GM18520 (cell line): ENCODE data around the gene SLC38A10.

Experiments used
- ATAC-seq: cut with Tn5 transposase; IDR thresholded peaks from one replicate; pipeline ENCODE4 v1.9.1; 2021; ENCODE audit not compliant: unreplicated experiment

Gene SLC38A10

DNA sequence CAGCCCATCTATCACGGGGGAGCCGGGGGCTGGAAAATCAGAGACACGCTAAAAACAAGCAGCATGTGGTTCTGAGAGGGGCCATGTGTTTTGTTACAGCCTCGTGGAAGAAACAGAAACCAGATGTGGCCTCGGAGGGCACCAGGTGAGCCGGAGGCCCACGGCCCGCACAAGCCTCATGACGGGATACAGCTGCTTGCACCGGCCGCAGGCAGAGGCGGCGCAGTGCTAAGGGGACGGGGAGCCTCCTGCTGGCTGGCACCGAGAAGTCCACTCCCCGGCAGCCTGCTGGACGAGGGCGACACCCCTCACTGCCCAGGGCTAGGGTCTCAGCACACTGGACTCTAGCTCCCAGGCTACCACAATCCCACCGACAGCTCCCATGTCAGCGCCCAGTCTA lies 36.8 kb downstream of the SLC38A10 start:
- no peak for ATAC-seq

DNA sequence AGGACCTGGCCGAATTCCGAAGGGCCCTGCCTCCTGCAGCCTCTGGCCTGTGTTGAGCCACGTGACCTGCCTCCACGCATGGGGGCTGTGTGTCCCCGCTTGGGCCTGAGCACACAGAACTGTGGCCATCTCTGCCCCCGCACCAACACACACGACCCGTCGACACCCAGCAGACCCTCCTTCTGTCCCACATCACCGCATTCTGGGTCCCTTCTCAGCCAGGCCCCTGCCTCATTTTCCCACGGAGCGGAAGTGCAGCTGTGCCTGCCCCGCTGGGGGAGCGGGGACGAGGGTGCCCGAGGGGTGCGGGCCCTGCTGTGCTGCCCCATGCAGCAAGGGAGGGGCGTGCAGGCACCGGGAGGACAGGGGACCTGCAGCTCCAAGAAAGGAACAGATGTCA lies 37.6 kb downstream of the SLC38A10 start:
- ATAC-seq: no peak

DNA sequence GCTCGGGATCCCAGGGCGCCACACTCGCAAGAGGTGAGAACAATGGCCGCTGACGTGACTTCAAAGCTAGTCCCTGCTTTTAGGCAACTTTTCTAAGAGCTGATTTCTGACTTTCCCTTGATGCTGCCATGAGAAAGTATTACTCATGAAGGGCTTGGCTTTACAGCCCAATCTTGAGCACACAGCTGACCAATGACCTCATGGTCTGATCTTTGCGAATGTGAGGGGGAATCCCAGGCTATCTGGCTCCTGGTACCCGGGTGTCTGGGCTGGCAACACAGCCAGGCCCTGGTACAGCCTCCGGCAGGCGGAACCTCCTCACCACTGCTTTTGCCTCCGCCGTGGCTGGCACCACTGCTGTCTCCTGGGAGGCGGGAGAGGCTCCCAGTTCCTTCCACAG lies 38.5 kb downstream of the SLC38A10 start:
- no peak for ATAC-seq

DNA sequence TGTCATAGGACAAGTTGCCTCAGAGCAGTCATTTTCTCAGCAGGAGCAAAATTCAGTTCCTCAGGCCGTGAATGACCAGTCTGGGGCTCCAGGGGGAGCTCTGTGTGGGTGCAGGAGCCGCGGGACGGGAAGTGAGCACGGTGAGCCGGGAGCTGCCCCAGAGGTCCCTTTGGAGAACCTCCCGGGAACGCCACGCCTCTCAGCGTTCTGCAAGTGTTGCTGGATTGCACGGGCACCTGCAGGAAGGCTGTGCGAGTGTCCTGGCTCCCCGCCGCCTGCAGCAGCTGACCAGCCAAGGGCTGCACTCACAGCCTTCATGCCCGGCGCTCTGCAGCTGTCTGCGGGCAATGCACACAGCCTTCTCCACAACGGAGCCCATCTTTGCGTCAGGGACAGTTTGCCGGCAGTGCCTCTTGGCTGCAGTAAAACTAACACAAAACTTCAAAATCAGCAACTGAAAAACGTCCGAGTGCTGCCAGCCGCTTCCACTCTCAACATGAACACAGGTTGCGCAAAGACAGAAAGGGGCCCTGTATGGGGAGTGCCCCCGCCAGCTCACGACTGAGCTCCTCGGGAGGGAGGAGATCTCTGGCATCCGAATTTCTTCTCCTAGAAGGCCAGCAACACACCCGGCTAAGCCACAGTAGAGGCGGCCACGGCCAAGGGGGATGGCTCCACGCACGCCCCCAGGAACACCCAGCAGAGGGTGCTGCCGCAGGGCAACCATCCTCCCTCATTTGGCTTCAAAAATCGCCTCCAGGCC lies 40.0 kb downstream of the SLC38A10 start:
- no peak for ATAC-seq

DNA sequence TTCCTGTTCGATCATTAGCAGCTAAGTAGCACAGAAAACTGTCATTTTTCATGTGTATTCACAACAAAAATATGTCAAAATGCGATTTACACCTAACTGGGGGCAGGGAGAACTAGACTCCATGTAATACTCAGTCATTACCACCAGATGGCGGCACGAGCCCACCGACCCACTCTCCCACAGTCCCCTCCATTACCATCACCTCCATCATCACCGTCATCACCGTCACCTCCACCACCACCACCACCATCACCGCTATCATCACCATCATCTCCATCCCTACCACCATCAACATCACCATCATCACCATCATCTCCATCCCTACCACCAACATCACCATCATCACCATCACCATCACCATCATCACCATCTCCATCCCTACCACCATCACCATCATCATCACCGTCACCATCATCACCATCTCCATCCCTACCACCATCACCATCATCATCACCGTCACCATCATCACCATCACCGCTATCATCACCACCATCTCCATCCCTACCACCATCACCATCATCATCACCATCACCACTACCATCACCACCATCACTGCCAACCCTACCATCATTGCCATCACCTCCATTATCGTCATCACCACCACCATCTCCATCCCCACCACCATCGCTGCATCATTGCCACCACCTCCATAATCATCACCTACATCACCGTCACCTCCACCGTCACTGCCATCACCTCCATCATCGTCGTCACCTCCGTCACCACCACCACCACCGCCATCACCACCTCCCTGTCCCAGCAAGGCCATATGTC lies 41.6 kb downstream of the SLC38A10 start:
- ATAC-seq: no peak

DNA sequence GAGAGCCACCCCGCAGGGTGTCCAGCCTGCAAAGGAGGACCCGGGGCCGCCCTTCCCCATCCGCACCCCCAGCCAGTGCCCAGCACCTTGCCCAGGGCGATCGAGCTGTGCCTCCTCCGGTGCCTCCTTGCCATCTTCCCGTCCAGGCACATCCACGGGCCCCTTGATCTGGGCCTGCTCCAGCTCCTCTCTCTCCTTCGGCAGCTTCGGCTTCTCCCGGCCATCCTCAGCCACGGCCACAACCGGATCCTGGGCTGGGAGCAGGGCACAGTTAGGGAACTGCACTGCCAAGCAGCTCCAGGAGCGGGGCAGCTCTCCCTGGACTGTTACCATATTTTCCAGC lies 42.1 kb downstream of the SLC38A10 start:
- no peak for ATAC-seq

DNA sequence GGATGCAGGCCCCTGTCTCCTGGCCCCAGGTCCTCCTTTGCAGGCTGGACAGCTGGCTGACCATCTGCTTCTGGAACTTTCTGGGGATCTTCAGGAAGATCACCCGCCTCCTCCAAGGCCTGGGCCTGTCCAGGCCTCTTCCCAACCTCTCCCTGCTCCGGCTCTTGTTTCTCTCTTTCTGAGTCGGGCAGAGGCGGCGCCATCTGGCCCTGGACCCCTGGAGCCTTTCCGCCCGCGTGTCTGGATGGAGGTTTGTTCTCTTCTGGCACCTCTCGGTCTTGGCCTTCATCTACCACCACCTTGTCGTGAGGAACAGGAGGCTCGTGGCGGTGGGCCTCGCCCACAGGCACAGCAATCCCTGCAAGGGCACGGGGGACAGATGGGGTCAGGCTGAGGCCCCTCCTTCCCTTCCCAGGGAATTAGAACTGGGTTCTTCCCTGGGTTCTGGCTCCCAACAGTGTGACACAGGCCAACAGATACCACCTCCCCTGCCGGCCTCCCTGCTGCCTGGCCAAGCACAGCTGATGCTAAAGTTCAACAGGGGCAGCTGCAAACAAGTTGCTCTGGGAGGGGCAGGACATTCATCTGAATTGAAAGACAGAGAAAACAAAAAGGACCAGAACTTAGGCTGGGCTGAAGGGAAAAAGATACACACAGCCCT lies 42.7 kb downstream of the SLC38A10 start:
- no peak for ATAC-seq

DNA sequence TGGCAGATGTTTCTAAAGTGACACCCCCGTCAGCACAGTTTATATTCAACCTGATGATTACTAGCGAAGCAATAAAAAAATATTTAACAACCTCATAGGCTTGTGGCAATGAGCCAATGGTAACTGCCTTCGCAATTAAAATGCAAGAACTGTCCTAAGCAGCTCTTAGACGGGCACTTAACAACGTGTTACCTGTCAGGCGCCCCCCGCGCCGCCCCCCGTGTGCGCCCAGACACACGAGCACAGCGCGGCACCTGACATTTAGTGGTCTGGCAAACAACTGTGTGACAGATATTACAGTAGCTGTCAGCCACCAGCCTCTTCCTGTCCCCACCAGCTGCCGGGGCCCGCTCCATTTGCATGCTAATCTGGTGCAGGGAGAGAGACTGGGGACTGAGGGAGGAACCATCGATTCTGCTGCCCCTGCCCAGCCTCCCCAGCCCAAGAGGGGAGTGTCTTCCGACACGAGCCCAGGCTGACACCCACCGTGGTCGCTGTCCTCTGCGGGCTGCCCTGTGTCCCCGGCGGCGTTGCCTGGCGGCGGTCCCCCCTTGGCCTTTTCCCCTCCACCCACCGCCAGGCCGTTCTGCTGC lies 43.3 kb downstream of the SLC38A10 start:
- ATAC-seq: no peak

DNA sequence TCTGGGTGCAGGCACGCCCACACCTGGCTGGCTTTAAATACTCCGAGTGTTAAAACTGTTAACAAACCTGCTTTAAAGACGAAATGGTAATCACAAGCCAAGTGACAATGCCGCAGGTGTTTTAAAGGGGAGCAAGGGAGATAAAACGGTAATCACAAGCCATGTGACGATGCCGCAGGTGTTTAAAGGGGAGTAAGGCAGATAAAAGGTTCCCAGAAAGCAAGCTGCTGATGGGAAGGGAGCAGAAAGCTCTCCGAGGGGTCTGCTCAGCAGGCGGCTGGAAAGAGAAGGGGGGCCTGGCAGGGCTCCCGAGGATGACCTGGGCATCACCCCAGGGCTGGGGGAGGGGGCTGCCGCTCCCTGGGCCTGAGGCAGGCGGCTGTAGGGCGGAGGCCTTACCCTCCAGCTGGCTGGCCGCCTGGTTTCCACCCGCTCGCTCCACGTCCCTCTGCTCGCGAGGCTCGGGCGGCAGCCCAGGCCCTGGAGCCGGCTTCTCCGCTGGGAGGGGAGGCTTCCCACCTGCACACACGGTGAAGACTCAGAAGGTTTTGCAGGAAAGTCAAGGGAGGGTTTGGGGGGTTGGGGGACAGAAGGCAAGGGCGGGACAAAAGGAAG lies 43.9 kb downstream of the SLC38A10 start:
- no peak for ATAC-seq

DNA sequence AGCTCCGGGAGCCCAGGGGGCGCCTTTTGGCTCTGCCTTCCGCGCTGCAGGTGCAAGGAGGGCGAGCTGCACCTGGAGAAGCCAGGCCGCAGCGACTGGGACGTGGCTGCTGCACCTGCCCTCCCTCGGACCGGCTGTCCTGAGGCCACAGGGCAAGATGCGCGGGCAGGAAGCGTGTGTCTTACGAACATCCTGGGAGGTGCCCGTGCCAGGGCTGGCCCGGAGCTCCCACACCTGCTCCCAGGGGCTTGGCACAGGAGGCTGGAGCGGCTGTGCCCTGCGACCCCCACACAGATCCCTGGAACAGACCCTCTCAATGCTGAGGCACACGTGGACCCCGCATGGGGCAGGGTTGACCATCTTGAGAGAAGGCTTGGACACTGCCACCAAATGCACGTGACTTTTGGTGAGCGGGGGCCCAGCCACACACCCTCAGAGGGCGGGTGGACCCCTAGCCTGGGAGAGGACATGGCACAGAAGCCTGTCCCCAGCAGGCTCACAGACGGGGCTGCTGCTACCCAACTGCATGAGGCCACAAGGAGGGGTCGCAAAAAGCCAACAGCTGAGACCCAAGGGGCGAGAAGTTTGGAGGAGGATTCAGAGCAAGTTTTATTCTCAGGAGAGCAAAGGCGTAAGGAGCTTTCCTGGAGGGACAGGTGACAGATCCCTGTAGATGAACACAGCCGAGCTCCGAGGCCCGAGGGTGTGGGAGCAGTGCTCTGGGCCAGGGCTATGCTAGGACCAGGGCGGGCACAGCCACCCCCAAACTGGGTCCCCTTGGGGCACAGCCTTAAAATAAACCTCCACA lies 44.6 kb downstream of the SLC38A10 start:
- no peak for ATAC-seq

DNA sequence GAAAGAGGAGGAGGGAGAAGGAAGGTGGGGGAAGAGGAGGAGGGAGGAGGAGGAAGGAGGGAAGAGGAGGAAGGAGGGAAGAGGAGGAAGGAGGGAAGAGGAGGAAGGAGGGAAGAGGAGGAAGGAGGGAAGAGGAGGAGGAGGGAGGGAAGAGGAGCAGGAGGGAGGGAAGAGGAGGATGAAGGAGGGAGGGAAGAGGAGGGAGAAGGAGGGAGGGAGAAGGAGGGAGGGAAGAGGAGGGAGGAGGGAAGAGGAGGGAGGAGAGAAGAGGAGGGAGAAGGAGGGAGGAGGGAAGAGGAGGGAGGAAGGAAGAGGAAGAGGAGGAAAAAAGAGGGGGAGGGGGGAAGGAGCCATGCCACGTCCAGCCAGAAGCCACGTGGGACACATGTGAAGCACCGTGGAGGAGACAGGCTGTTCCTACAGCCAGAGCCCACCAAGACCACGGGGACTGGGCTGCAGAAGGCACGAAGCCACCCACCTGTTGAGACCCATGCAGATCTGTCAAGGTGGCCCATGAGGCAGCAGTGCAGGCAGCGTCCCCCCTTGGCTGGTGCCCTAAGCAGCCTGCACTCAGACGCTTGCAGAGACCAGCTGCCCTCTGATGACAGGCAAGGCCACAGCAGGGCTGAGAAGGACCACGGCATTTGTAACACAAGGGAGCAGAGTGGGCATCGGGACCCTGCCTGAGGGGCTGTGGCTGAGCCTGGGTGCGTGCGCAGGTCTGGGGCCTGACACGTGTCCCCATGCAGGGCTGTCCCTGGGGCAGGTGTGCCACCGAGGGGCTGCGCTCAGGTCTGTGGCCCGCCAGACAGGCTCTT lies 45.7 kb downstream of the SLC38A10 start:
- no peak for ATAC-seq

DNA sequence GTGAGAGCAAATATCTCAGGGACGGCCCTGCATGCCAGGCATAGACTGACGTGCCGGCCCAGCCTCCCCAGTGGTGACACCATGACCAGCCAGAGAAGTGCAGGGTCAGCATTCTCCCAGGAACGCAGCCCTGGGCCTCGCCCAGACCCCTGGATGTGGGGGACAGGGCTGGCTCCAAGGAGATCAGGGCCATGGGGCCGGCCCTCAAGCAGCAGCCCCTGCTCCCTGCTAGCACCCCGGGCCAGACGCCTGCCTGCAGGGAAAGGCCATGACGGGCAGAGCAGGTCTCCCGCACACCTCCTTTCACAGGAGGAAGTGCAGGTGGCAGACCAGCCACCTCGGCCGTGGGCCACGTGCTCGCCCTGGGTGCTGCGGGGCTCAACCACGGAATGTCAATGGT lies 46.5 kb downstream of the SLC38A10 start:
- no peak for ATAC-seq

DNA sequence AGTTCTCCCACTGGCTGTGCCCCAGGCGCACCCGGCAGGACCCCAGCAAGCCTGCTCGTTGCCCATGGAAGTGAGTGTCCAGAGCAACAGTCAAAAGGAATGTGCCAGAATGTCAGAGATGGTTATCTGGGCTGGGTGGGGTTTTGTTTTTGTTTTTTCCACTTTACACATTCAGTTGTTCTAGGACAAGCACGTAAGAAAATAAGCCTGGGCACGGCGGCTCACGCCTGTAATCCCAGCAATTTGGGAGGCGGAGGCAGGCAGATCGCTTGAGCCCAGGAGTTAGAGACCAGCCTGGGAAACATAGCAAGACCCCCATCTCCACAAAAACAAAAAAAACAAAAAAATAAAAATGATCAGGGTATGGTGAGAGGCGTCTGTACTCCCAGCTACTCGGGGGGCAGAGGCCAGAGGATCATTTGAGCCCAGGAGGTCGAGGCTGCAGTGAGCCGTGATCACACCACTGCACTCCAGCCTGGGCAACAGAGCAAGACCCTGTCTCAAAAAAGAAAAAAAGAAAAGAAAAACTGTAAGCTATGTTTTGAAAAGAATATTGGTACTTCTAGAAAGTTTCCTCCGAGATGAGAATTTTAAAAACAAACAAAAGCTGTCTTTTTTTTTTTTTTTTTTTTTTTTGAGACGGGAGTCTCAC lies 47.6 kb downstream of the SLC38A10 start:
- no peak for ATAC-seq

DNA sequence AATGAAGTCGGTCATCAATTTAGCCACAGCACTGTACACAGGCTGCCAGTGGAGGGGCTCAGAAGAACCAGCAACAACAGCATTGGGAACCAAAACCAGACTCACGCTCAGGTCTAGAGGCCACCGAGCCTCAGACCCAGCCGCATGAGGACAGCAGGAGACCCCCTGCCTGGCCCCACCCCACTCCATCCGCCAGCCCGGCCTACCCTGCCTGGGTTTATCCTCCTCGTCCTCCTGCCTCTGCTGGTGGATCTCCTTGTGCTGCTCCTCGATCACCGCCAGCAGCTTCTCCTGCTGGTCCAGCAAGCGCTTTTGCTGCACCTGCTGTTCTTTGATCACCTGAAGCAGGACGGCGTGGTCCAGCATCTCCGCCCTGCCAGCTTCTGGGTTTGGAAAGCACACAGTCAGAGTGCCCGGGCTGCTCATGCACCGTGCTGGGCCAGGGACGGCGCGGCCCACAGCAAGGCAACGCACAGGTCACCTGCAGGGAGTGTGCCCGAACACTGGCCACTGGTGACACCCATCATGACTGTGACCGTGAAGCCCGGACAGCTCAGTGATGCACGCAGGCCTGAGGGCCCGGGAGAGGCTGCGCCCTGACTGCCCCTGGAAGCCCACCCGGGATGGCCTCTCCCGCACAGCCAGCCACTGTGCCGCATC lies 48.3 kb downstream of the SLC38A10 start:
- no peak for ATAC-seq

DNA sequence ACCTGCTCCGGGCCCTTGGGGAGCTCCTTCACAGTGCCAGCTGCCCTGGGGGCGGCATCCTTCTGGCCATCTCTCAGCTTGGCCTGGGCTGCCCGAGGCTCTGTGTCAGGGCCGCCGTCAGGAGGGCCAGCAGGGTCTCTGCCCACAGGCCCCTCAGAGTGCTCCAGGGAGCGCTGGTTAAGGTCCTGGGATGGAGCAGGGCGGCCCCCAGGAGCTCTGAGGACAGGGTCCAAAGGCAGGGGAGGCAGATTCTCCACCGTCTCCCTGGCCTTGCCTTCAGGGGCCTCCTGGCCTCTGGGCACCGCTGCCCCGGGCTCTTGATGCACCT lies 48.8 kb downstream of the SLC38A10 start:
- no peak for ATAC-seq

DNA sequence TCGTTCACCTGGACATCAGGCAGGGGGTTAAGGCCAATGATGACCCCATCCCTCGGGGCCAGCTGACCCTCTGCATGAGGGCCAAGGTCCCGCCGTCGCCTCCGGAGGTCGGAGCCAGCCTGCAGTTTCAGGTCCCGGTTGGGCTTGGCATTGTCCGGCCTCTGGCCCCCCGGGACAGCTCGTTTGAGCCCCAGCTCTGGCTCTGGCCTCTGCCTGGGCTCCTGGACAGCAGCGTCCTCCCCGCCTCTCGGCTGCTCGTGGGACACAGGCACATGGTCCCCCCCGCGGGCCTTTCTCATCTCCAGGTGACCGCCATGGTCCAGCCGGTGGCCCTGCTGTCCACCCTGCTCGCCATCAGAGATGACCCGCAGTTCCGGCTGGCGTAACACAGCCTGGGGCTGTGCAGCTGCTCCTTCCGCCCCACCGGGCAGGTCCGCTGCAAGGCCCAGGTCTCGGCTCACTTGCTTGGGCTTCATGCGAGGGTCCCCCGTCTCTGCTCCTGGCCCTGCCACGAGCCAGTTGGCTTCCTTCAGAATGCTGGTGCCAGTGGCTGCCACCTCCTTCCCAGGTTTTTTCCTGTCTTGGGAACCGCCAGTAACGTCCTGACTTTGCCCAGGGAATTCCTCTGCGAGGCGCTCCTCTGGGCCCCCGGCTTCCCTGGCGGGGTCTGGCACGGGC lies 49.3 kb downstream of the SLC38A10 start:
- ATAC-seq: no peak

DNA sequence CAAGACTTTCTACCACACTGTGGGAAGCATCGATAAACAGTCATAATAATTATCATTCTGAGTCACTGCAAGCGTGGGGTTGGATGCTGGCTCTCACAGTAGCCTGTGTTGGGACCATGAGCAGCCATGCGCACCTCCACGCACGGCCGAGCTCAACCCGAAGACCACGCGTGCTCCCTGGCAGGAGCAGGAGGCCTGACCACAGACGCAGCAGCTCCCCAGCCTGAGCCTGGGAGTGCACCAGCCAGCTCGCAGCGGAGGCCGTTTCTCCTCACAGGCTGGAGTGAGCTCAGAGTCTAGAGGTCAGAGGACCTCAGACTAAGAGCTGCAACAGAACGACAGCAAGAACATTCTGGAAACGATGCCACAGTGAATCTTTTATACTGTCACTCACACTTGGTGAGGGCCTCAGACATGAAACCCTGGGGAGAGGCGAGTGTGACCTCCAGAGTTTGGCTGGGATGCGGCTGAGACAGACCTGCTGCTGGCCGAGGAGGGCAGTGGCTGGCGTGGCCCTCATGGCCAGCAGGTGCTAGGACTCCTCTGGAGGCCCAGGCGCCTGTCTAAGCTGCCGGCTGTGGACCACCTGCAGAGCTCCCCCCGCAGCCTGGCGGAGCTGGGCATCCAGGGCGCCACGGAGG lies 50.0 kb downstream of the SLC38A10 start:
- no peak for ATAC-seq
